Esophagus squamous epithelium (tissue), 4 donors: Measurements from ENCODE around the gene PLXNB3.

Source experiments
- CTCF ChIP-seq, 6 experiments: fragments of 450-650 bp in 4 of 6; fragments of 200-600 bp in 2 of 6; sonication (generic) in 2 of 6; IDR thresholded peaks; one replicate each; pipeline ENCODE4 v1.5.1; 2016 to 2019; ENCODE audit warnings: antibody characterized with exemption in 6 of 6, mild to moderate bottlenecking in 4 of 6, moderate library complexity in 4 of 6
- POLR2A ChIP-seq, 4 donors: fragments of 450-650 bp; IDR thresholded peaks; one replicate each; pipeline ENCODE4 v1.6.1; 2017; ENCODE audit warnings: antibody characterized with exemption in 4 of 4, mild to moderate bottlenecking in 4 of 4, moderate library complexity in 3 of 4

DNA sequence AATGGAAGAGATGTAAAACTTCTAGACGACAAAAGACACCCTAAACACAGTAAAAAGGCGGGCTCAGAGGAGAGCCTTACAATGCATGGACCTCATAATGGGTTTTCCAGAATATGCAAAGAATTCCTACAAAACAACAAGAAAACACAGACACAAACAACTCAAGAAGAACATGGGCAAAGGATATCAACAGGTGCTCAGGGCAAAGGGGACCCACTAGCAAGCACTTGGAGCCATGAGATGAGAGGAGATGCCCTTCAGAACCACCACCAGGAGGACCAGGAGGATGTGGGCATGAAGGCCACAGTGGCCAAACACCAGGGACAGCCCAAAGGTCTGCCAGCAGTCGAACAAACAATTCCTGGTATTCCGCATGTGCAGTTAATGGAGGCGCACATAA, 49.1 kb downstream of the PLXNB3 start:
- TF ChIP-seq CTCF (IDR thresholded peaks at IDR 0.05) (no peak), POLR2A (IDR thresholded peaks at IDR 0.05) (no peak)
